HepG2 (cell line): Measurements from ENCODE around the gene GFER. TPM values are rescaled to one million over a fixed set of nuclear protein-coding genes. Genes with fewer than 3 reads are reported as not detected.

Source experiments
- ATF7 ChIP-seq, 2 experiments: fragments of 450-650 bp in 1 of 2; sonication (generic) in 1 of 2; formaldehyde crosslinking in 1 of 2; IDR thresholded peaks; 2 replicates each; pipeline versions ENCODE4 v1.4.0 to v1.6.1; 2016 to 2020; ENCODE audit warnings: antibody characterized with exemption in 1 of 2, mild to moderate bottlenecking in 1 of 2, missing genetic modification reagents in 1 of 2
- CENPX ChIP-seq: sonication (generic); formaldehyde crosslinking; IDR thresholded peaks from 2 replicates; pipeline ENCODE4 v1.9.0; 2021; ENCODE audit warnings: mild to moderate bottlenecking, missing genetic modification reagents, moderate library complexity
- FOSL2 ChIP-seq: sonication (generic); formaldehyde crosslinking; IDR thresholded peaks from 2 replicates; pipeline ENCODE4 v1.4.0; 2020; ENCODE audit warnings: missing genetic modification reagents
- FOXO1 ChIP-seq: sonication (generic); formaldehyde crosslinking; IDR thresholded peaks from 2 replicates; pipeline ENCODE4 v1.4.0; 2020; ENCODE audit warnings: missing genetic modification reagents
- GABPB1 ChIP-seq: IDR thresholded peaks from 2 replicates; pipeline ENCODE4 v1.6.1; 2016; ENCODE audit warnings: mild to moderate bottlenecking, missing genetic modification reagents, moderate library complexity, missing compliant biosample characterization
- JUN ChIP-seq: sonication (generic); formaldehyde crosslinking; IDR thresholded peaks from 2 replicates; pipeline ENCODE4 v1.4.0; 2020; ENCODE audit warnings: mild to moderate bottlenecking, missing genetic modification reagents
- JUNB ChIP-seq: sonication (generic); formaldehyde crosslinking; IDR thresholded peaks from 2 replicates; pipeline ENCODE4 v1.8.0; 2022; ENCODE audit warnings: missing genetic modification reagents, mild to moderate bottlenecking, borderline replicate concordance
- PTBP1 ChIP-seq: fragments of 200-400 bp; formaldehyde crosslinking; IDR thresholded peaks from 2 replicates; pipeline ENCODE4 v1.6.1; 2018; ENCODE audit warnings: low read length, low read depth; ENCODE audit not compliant: poor library complexity, severe bottlenecking
- RAD51 ChIP-seq: fragments of 450-650 bp; IDR thresholded peaks from 2 replicates; pipeline ENCODE4 v1.6.1; 2016; ENCODE audit warnings: borderline replicate concordance
- RFXAP ChIP-seq: sonication (generic); formaldehyde crosslinking; IDR thresholded peaks from 2 replicates; pipeline ENCODE4 v1.4.0; 2020; ENCODE audit warnings: missing genetic modification reagents, borderline replicate concordance
- SMAD1 ChIP-seq: sonication (generic); formaldehyde crosslinking; IDR thresholded peaks from 2 replicates; pipeline ENCODE4 v1.4.0; 2020; ENCODE audit warnings: missing genetic modification reagents, low read depth, mild to moderate bottlenecking, borderline replicate concordance
- ZBTB42 ChIP-seq: sonication (generic); formaldehyde crosslinking; IDR thresholded peaks from 2 replicates; pipeline ENCODE4 v1.5.0; 2020; ENCODE audit warnings: mild to moderate bottlenecking, missing genetic modification reagents
- ZNF30 ChIP-seq: sonication (generic); formaldehyde crosslinking; IDR thresholded peaks from 2 replicates; pipeline ENCODE4 v1.5.0; 2020; ENCODE audit warnings: mild to moderate bottlenecking, missing genetic modification reagents
- ZNF331 ChIP-seq: sonication (generic); formaldehyde crosslinking; IDR thresholded peaks from 2 replicates; pipeline ENCODE4 v1.4.0; 2020; ENCODE audit warnings: missing genetic modification reagents
- ZNF850 ChIP-seq: sonication (generic); formaldehyde crosslinking; conservative IDR thresholded peaks from 2 replicates; pipeline ENCODE4 v1.9.0; 2021; ENCODE audit warnings: mild to moderate bottlenecking, missing genetic modification reagents
- polyA plus RNA-seq, 8 experiments: library from polyadenylated mRNA; depleted of rRNA in 3 of 8; stranded (reverse) in 7 of 8; unstranded in 1 of 8; fragments of >200 nt; fragmentation: Illumina TruSeq in 4 of 8; extraction: Trizol in 4 of 8; gene quantifications; 2 replicates each; pipeline versions ENCODE4 v1.2.1 to v1.2.3, GENCODE V29; 2011 to 2016; ENCODE audit warnings: low read depth in 4 of 8, missing spikeins in 1 of 8, mixed read lengths in 1 of 8; ENCODE audit not compliant: insufficient read depth in 1 of 8
- total RNA-seq, 5 experiments: library from RNA; depleted of rRNA; stranded (reverse); fragments of >200 nt; fragmentation: Illumina TruSeq; extraction: Trizol; gene quantifications; 2 replicates each; pipeline ENCODE4 v1.2.3, GENCODE V29; 2016; ENCODE audit warnings: low read depth in 1 of 5
- TF ChIP-seq, protein P1 (sequence below): sonication (generic); formaldehyde crosslinking; IDR thresholded peaks from 2 replicates; pipeline ENCODE4 v1.5.1; 2020; ENCODE audit warnings: missing genetic modification reagents, mild to moderate bottlenecking, borderline replicate concordance
- TF ChIP-seq, protein P2 (sequence below): sonication (generic); formaldehyde crosslinking; IDR thresholded peaks from 2 replicates; pipeline ENCODE4 v1.4.0; 2020; ENCODE audit warnings: mild to moderate bottlenecking, missing genetic modification reagents
- TF ChIP-seq, protein P3 (sequence below): sonication (generic); formaldehyde crosslinking; IDR thresholded peaks from 2 replicates; pipeline ENCODE4 v1.4.0; 2020; ENCODE audit warnings: mild to moderate bottlenecking, missing genetic modification reagents
- TF ChIP-seq, protein P4 (sequence below): IDR thresholded peaks from 2 replicates; pipeline ENCODE4 v1.6.1; 2016; ENCODE audit warnings: missing compliant biosample characterization, missing genetic modification reagents, borderline replicate concordance
- TF ChIP-seq, protein P5 (sequence below): sonication (generic); formaldehyde crosslinking; IDR thresholded peaks from 2 replicates; pipeline ENCODE4 v1.8.0; 2022; ENCODE audit warnings: missing genetic modification reagents, low read depth, mild to moderate bottlenecking, borderline replicate concordance
- TF ChIP-seq, protein P6 (sequence below): sonication (generic); formaldehyde crosslinking; IDR thresholded peaks from 2 replicates; pipeline ENCODE4 v1.4.0; 2020; ENCODE audit warnings: missing genetic modification reagents

GFER gene
- total and polyA plus RNA-seq, 2 of the 13 experiments (the other 11 are each of a cell fraction or from before 2014, with no cell fraction given), result 28.6 to 71.7 TPM

DNA sequence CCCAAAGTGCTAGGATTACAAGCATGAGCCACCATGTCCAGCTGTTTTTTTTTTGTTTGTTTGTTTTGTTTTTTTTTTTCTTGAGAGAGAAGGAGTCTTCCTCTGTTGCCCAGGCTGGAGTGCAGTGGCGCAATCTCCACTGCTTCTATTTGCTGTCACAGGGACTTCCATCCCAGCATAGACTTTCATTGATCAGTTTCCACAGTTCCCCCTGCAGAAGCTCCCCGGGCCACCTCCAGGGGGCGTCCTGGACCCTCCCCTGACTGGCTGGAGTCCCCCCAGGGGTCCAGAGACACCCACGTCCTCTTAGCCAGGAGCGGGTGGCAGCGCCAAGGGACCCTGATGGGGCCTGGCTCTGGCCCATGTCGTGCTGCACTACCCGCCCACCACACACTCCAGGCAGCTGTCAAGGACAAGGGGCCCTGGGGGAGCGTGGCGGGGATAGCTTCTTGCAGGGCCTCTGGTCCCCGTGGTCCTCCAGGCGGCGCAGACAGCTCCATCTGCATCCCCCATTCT is 32.5 kb downstream of the GFER start (continued):
- TF ChIP-seq, protein P1, sequence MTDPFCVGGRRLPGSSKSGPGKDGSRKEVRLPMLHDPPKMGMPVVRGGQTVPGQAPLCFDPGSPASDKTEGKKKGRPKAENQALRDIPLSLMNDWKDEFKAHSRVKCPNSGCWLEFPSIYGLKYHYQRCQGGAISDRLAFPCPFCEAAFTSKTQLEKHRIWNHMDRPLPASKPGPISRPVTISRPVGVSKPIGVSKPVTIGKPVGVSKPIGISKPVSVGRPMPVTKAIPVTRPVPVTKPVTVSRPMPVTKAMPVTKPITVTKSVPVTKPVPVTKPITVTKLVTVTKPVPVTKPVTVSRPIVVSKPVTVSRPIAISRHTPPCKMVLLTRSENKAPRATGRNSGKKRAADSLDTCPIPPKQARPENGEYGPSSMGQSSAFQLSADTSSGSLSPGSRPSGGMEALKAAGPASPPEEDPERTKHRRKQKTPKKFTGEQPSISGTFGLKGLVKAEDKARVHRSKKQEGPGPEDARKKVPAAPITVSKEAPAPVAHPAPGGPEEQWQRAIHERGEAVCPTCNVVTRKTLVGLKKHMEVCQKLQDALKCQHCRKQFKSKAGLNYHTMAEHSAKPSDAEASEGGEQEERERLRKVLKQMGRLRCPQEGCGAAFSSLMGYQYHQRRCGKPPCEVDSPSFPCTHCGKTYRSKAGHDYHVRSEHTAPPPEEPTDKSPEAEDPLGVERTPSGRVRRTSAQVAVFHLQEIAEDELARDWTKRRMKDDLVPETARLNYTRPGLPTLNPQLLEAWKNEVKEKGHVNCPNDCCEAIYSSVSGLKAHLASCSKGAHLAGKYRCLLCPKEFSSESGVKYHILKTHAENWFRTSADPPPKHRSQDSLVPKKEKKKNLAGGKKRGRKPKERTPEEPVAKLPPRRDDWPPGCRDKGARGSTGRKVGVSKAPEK (CRISPR knock-in tag), result no peak
- TF ChIP-seq RFXAP (CRISPR knock-in tag), result no peak
- no peak for TF ChIP-seq ATF7 (IDR thresholded peaks at IDR 0.05)
- TF ChIP-seq ATF7 (CRISPR knock-in tag; IDR thresholded peaks at IDR 0.05), result no peak
- TF ChIP-seq, protein P2, sequence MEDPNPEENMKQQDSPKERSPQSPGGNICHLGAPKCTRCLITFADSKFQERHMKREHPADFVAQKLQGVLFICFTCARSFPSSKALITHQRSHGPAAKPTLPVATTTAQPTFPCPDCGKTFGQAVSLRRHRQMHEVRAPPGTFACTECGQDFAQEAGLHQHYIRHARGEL, result no peak
- no peak for TF ChIP-seq ZBTB42 (CRISPR knock-in tag)
- TF ChIP-seq GABPB1 (CRISPR knock-in tag), result peak; percentile 36; the same call in 1 of the 2 replicates
- TF ChIP-seq CENPX, result no peak
- no peak for TF ChIP-seq ZNF331 (CRISPR knock-in tag)
- TF ChIP-seq FOXO1, result no peak
- TF ChIP-seq, protein P3, sequence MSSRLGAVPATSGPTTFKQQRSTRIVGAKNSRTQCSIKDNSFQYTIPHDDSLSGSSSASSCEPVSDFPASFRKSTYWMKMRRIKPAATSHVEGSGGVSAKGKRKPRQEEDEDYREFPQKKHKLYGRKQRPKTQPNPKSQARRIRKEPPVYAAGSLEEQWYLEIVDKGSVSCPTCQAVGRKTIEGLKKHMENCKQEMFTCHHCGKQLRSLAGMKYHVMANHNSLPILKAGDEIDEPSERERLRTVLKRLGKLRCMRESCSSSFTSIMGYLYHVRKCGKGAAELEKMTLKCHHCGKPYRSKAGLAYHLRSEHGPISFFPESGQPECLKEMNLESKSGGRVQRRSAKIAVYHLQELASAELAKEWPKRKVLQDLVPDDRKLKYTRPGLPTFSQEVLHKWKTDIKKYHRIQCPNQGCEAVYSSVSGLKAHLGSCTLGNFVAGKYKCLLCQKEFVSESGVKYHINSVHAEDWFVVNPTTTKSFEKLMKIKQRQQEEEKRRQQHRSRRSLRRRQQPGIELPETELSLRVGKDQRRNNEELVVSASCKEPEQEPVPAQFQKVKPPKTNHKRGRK (CRISPR knock-in tag), result no peak
- no peak for TF ChIP-seq RAD51
- TF ChIP-seq, protein P4, sequence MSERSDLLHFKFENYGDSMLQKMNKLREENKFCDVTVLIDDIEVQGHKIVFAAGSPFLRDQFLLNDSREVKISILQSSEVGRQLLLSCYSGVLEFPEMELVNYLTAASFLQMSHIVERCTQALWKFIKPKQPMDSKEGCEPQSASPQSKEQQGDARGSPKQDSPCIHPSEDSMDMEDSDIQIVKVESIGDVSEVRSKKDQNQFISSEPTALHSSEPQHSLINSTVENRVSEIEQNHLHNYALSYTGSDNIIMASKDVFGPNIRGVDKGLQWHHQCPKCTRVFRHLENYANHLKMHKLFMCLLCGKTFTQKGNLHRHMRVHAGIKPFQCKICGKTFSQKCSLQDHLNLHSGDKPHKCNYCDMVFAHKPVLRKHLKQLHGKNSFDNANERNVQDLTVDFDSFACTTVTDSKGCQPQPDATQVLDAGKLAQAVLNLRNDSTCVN (CRISPR knock-in tag), result no peak; the same call in 1 of the 2 replicates
- no peak for TF ChIP-seq PTBP1
- TF ChIP-seq FOSL2, result 0 out of 2 replicates have a peak, but pooled peaks have one; percentile 36
- TF ChIP-seq SMAD1, result no peak
- TF ChIP-seq, protein P5, sequence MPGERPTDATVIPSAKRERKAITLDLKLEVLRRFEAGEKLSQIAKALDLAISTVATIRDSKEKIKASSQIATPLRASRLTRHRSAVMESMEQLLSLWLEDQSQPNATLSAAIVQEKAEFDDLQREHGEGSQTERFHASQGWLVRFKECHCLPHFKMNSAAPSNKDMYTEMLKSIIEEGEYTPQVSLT (CRISPR knock-in tag), result no peak
- TF ChIP-seq ZNF850 (CRISPR knock-in tag), result no peak
- TF ChIP-seq ZNF30, result no peak
- TF ChIP-seq, protein P6, sequence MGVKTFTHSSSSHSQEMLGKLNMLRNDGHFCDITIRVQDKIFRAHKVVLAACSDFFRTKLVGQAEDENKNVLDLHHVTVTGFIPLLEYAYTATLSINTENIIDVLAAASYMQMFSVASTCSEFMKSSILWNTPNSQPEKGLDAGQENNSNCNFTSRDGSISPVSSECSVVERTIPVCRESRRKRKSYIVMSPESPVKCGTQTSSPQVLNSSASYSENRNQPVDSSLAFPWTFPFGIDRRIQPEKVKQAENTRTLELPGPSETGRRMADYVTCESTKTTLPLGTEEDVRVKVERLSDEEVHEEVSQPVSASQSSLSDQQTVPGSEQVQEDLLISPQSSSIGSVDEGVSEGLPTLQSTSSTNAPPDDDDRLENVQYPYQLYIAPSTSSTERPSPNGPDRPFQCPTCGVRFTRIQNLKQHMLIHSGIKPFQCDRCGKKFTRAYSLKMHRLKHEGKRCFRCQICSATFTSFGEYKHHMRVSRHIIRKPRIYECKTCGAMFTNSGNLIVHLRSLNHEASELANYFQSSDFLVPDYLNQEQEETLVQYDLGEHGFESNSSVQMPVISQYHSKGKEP (CRISPR knock-in tag), result no peak
- TF ChIP-seq JUNB (CRISPR knock-in tag), result no peak
- TF ChIP-seq JUN, result no peak
